EH (cell line): ENCODE measurements around the gene ZXDA.

Experiments used
- DNase-seq: peaks from one replicate; pipeline ENCODE4 v3.0.0-alpha.2; 2015; ENCODE audit warnings: low read depth

The ZXDA gene

GRCh38 chrX:57871463-57871862 is 38.8 kb downstream of the ZXDA start:
- no peak for DNase-seq
